A172 (cell line): ENCODE measurements around the gene GALNT16. TPM values are rescaled to one million over a fixed set of nuclear protein-coding genes. Genes with fewer than 3 reads are reported as not detected.
"Not testable (repeated sequence)": the region's sequence is repeated elsewhere in the genome, so short reads cannot be mapped to it uniquely, and the experiment has no call there.

ENCODE experiments used
- DNase-seq: peaks from one replicate; pipeline ENCODE4 v3.0.0-alpha.2; 2015; ENCODE audit warnings: low spot score
- total RNA-seq: library from RNA; depleted of rRNA; stranded (reverse); fragments of >200 nt; shearing (Covaris generic); gene quantifications from 2 replicates; pipeline ENCODE4 v1.2.3, GENCODE V29; 2014

Gene GALNT16
- total RNA-seq, 1 experiment from 2014 or later: 4.8 TPM

- no peak for DNase-seq
Measured at GRCh38 chr14:69260190-69260860, 367 bp downstream of the GALNT16 start.

GRCh38 chr14:69260861-69261564 is 1.1 kb downstream of the GALNT16 start:
- no peak for DNase-seq

GRCh38 chr14:69261761-69262331 is 1.9 kb downstream of the GALNT16 start:
- peak; percentile 19 for DNase-seq

- DNase-seq: no peak
Measured at GRCh38 chr14:69262516-69262915, 2.6 kb downstream of the GALNT16 start.

- peak; percentile 69 for DNase-seq
Measured at GRCh38 chr14:69263364-69263763, 3.4 kb downstream of the GALNT16 start.

- no peak for DNase-seq
Measured at GRCh38 chr14:69263771-69264170, 3.8 kb downstream of the GALNT16 start.

- no peak for DNase-seq
Measured at GRCh38 chr14:69266572-69267345, 6.8 kb downstream of the GALNT16 start.

- no peak for DNase-seq
Measured at GRCh38 chr14:69267492-69267891, 7.5 kb downstream of the GALNT16 start.

GRCh38 chr14:69268223-69268622 is 8.3 kb downstream of the GALNT16 start:
- no peak for DNase-seq

GRCh38 chr14:69268763-69269162 is 8.8 kb downstream of the GALNT16 start:
- peak; percentile 50 for DNase-seq

GRCh38 chr14:69269381-69269780 is 9.4 kb downstream of the GALNT16 start:
- no peak for DNase-seq

- no peak for DNase-seq
Measured at GRCh38 chr14:69270097-69270496, 10.1 kb downstream of the GALNT16 start.

GRCh38 chr14:69270795-69271708 is 11.1 kb downstream of the GALNT16 start:
- DNase-seq: peak; percentile 66

GRCh38 chr14:69274321-69274720 is 14.4 kb downstream of the GALNT16 start:
- DNase-seq: no peak

- no peak for DNase-seq
Measured at GRCh38 chr14:69275331-69275730, 15.4 kb downstream of the GALNT16 start.

- DNase-seq: not testable (repeated sequence)
Measured at GRCh38 chr14:69277356-69277755, 17.4 kb downstream of the GALNT16 start.

GRCh38 chr14:69280746-69281291 is 20.9 kb downstream of the GALNT16 start:
- no peak for DNase-seq

- no peak for DNase-seq
Measured at GRCh38 chr14:69281450-69282169, 21.7 kb downstream of the GALNT16 start.

- DNase-seq: no peak
Measured at GRCh38 chr14:69282448-69282847, 22.5 kb downstream of the GALNT16 start.

GRCh38 chr14:69284170-69284569 is 24.2 kb downstream of the GALNT16 start:
- no peak for DNase-seq
